RWPE2 (cell line): ENCODE data around the gene GSTP1.
"Not testable (repeated sequence)": the region's sequence is repeated elsewhere in the genome, so short reads cannot be mapped to it uniquely, and the experiment has no call there.

Experiments used
- ATAC-seq: fragments of 200-7000 bp; cut with Tn5 transposase; 3 replicates; pipeline ENCODE4 v1.9.1; 2021; ENCODE audit warnings: low read depth
- DNase-seq: peaks from one replicate; pipeline ENCODE4 v3.0.0-alpha.2; 2020; ENCODE audit warnings: low spot score
- H3K27ac ChIP-seq: fragments of 450-650 bp; 2 replicates; pipeline ENCODE4 v1.5.1; 2017; ENCODE audit warnings: mild to moderate bottlenecking; ENCODE audit not compliant: poor library complexity, severe bottlenecking
- H3K27me3 ChIP-seq: fragments of 250-450 bp; sonication (Bioruptor Pico); 2 replicates; pipeline ENCODE4 v1.5.1; 2021; ENCODE audit warnings: mild to moderate bottlenecking, moderate library complexity; ENCODE audit not compliant: insufficient read depth, poor library complexity, severe bottlenecking
- H3K36me3 ChIP-seq: fragments of 250-450 bp; sonication (Bioruptor Pico); 2 replicates; pipeline ENCODE4 v1.5.1; 2020; ENCODE audit warnings: low read depth, mild to moderate bottlenecking, moderate library complexity
- H3K4me1 ChIP-seq: fragments of 250-450 bp; sonication (Bioruptor Pico); 2 replicates; pipeline ENCODE4 v1.5.1; 2021; ENCODE audit warnings: mild to moderate bottlenecking, moderate library complexity; ENCODE audit not compliant: insufficient read depth, poor library complexity, severe bottlenecking
- H3K4me3 ChIP-seq: fragments of 250-450 bp; sonication (Bioruptor Pico); 2 replicates; pipeline ENCODE4 v1.5.1; 2021; ENCODE audit warnings: mild to moderate bottlenecking, moderate library complexity; ENCODE audit not compliant: severe bottlenecking
- H3K9me3 ChIP-seq: fragments of 250-450 bp; sonication (Bioruptor Pico); 2 replicates; pipeline ENCODE4 v1.5.1; 2021; ENCODE audit warnings: mild to moderate bottlenecking, moderate library complexity; ENCODE audit not compliant: severe bottlenecking
- CTCF ChIP-seq: fragments of 450-650 bp; IDR thresholded peaks from one replicate; pipeline ENCODE4 v1.5.1; 2017; ENCODE audit warnings: mild to moderate bottlenecking, moderate library complexity; ENCODE audit not compliant: poor library complexity, severe bottlenecking

Gene GSTP1

GRCh38 chr11:67594480-67594879 is 10.9 kb downstream of the GSTP1 start:
- H3K4me1 ChIP-seq, result no peaks in the 10 kb centered on the region
- H3K36me3 ChIP-seq, result no peaks in the 10 kb centered on the region
- DNase-seq (no peak), ATAC-seq (no peak)
- H3K9me3 ChIP-seq, result no peaks in the 10 kb centered on the region
- H3K4me3 ChIP-seq, result no peak overlapping the region
- no peak overlapping the region for H3K27ac ChIP-seq
- no peak for TF ChIP-seq CTCF
- no peaks in the 10 kb centered on the region for H3K27me3 ChIP-seq

- no peaks in the 10 kb centered on the region for H3K27me3 ChIP-seq
- no peak for TF ChIP-seq CTCF
- no peaks in the 10 kb centered on the region for H3K9me3 ChIP-seq
- no peak for DNase-seq
- H3K36me3 ChIP-seq, result no peaks in the 10 kb centered on the region
- no peak overlapping the region for H3K4me3 ChIP-seq
- H3K4me1 ChIP-seq, result no peaks in the 10 kb centered on the region
- no peak overlapping the region for H3K27ac ChIP-seq
- ATAC-seq, result no peak
These were observed 13.2 kb downstream of the GSTP1 start for GRCh38 chr11:67596753-67597300.

GRCh38 chr11:67597458-67597857 is 13.8 kb downstream of the GSTP1 start:
- H3K4me3 ChIP-seq, H3K27me3 ChIP-seq, H3K36me3 ChIP-seq, H3K9me3 ChIP-seq, ATAC-seq, H3K27ac ChIP-seq, DNase-seq, H3K4me1 ChIP-seq: not testable (repeated sequence)

GRCh38 chr11:67597963-67598362 is 14.4 kb downstream of the GSTP1 start:
- H3K36me3 ChIP-seq, DNase-seq, H3K9me3 ChIP-seq, ATAC-seq, H3K4me1 ChIP-seq, H3K27ac ChIP-seq, H3K27me3 ChIP-seq, H3K4me3 ChIP-seq: not testable (repeated sequence)

- H3K27me3 ChIP-seq, result no peaks in the 10 kb centered on the region
- ATAC-seq, result no peak
- TF ChIP-seq CTCF, result no peak
These were observed 15.5 kb downstream of the GSTP1 start for GRCh38 chr11:67599149-67599548.

GRCh38 chr11:67600324-67601029 is 16.9 kb downstream of the GSTP1 start:
- H3K4me3 ChIP-seq, result no peak overlapping the region
- TF ChIP-seq CTCF, result no peak
- no peak overlapping the region for H3K27ac ChIP-seq
- no peaks in the 10 kb centered on the region for H3K4me1 ChIP-seq
- ATAC-seq (no peak), DNase-seq (no peak)
- no peaks in the 10 kb centered on the region for H3K9me3 ChIP-seq
- H3K27me3 ChIP-seq, result no peaks in the 10 kb centered on the region
- no peaks in the 10 kb centered on the region for H3K36me3 ChIP-seq

More at GRCh38 chr11:67599149-67599548, 15.5 kb downstream of the GSTP1 start:
- Histone ChIP-seq H3K9me3 (no peaks in the 10 kb centered on the region), H3K4me3 (no peak overlapping the region), H3K27ac (no peak overlapping the region), H3K4me1 (no peaks in the 10 kb centered on the region), H3K36me3 (no peaks in the 10 kb centered on the region)
- DNase-seq, result no peak
